ENCODE data around the gene TMEM150C.
"Not testable (repeated sequence)": the region's sequence is repeated elsewhere in the genome, so short reads cannot be mapped to it uniquely, and the experiment has no call there.

Gene TMEM150C

GRCh38 chr4:82559735-82560120 lies 2.1 kb downstream of the TMEM150C start:
- in situ Hi-C loops (cut with HindIII; ENCODE audit: low pct_unique_long_range_greater_than_20kb, low sequenced_read_pairs): no loop called here
- no peak for DNase-seq (ENCODE audit: low read depth in 1 of 2, low spot score in 1 of 2)
- no peak for TF ChIP-seq JUND (IDR thresholded peaks at IDR 0.05; ENCODE audit: low read depth)

- not testable (repeated sequence) for DNase-seq (ENCODE audit: low read depth in 1 of 2, low spot score in 1 of 2)
Observed at GRCh38 chr4:82559090-82559734, 2.6 kb downstream of the TMEM150C start.

GRCh38 chr4:82555276-82555675 lies 6.5 kb downstream of the TMEM150C start:
- in situ Hi-C loops (cut with HindIII; ENCODE audit: low pct_unique_long_range_greater_than_20kb, low sequenced_read_pairs): no loop called here
- TF ChIP-seq JUND (IDR thresholded peaks at IDR 0.05; ENCODE audit: low read depth): no peak
- DNase-seq (ENCODE audit: low read depth in 1 of 2, low spot score in 1 of 2): no peak

More at GRCh38 chr4:82559090-82559734, 2.6 kb downstream of the TMEM150C start:
- in situ Hi-C loops (cut with HindIII; ENCODE audit: low pct_unique_long_range_greater_than_20kb, low sequenced_read_pairs): not testable (repeated sequence)

GRCh38 chr4:82553020-82553419 lies 8.8 kb downstream of the TMEM150C start:
- peak; percentile 83 for TF ChIP-seq JUND (IDR thresholded peaks at IDR 0.05; ENCODE audit: low read depth)
- in situ Hi-C loops (cut with HindIII; ENCODE audit: low pct_unique_long_range_greater_than_20kb, low sequenced_read_pairs): no loop called here
- DNase-seq (ENCODE audit: low read depth in 1 of 2, low spot score in 1 of 2): peak; percentile 23 to 90

GRCh38 chr4:82551734-82552133 lies 10.1 kb downstream of the TMEM150C start:
- DNase-seq (ENCODE audit: low read depth in 1 of 2, low spot score in 1 of 2): no peak
- in situ Hi-C loops (cut with HindIII; ENCODE audit: low pct_unique_long_range_greater_than_20kb, low sequenced_read_pairs): no loop called here
- no peak for TF ChIP-seq JUND (IDR thresholded peaks at IDR 0.05; ENCODE audit: low read depth)

- DNase-seq (ENCODE audit: low read depth in 1 of 2, low spot score in 1 of 2); in situ Hi-C loops (cut with HindIII; ENCODE audit: low pct_unique_long_range_greater_than_20kb, low sequenced_read_pairs): not testable (repeated sequence)
Observed at GRCh38 chr4:82547850-82548249, 13.9 kb downstream of the TMEM150C start.

- in situ Hi-C loops (cut with HindIII; ENCODE audit: low pct_unique_long_range_greater_than_20kb, low sequenced_read_pairs): no loop called here
- TF ChIP-seq JUND (IDR thresholded peaks at IDR 0.05; ENCODE audit: low read depth): no peak
- peak in 1 of 2 experiments; percentile 20 for DNase-seq (ENCODE audit: low read depth in 1 of 2, low spot score in 1 of 2)
Observed at GRCh38 chr4:82543131-82543530, 18.7 kb downstream of the TMEM150C start.

- DNase-seq (ENCODE audit: low read depth in 1 of 2, low spot score in 1 of 2): no peak
- no peak for TF ChIP-seq JUND (IDR thresholded peaks at IDR 0.05; ENCODE audit: low read depth)
- in situ Hi-C loops (cut with HindIII; ENCODE audit: low pct_unique_long_range_greater_than_20kb, low sequenced_read_pairs): no loop called here
Observed at GRCh38 chr4:82542642-82543041, 19.1 kb downstream of the TMEM150C start.

GRCh38 chr4:82529322-82529721 lies 32.5 kb downstream of the TMEM150C start:
- DNase-seq (ENCODE audit: low read depth in 1 of 2, low spot score in 1 of 2): no peak
- no peak for TF ChIP-seq JUND (IDR thresholded peaks at IDR 0.05; ENCODE audit: low read depth)
- in situ Hi-C loops (cut with HindIII; ENCODE audit: low pct_unique_long_range_greater_than_20kb, low sequenced_read_pairs): no loop called here

GRCh38 chr4:82528868-82529267 lies 32.9 kb downstream of the TMEM150C start:
- in situ Hi-C loops (cut with HindIII; ENCODE audit: low pct_unique_long_range_greater_than_20kb, low sequenced_read_pairs): no loop called here
- TF ChIP-seq JUND (IDR thresholded peaks at IDR 0.05; ENCODE audit: low read depth): no peak
- DNase-seq (ENCODE audit: low read depth in 1 of 2, low spot score in 1 of 2): no peak

GRCh38 chr4:82528074-82528473 lies 33.7 kb downstream of the TMEM150C start:
- no peak for DNase-seq (ENCODE audit: low read depth in 1 of 2, low spot score in 1 of 2)
- no peak for TF ChIP-seq JUND (IDR thresholded peaks at IDR 0.05; ENCODE audit: low read depth)
- in situ Hi-C loops (cut with HindIII; ENCODE audit: low pct_unique_long_range_greater_than_20kb, low sequenced_read_pairs): no loop called here

GRCh38 chr4:82525307-82525911 lies 36.4 kb downstream of the TMEM150C start:
- TF ChIP-seq JUND (IDR thresholded peaks at IDR 0.05; ENCODE audit: low read depth): no peak
- DNase-seq (ENCODE audit: low read depth in 1 of 2, low spot score in 1 of 2): no peak
- in situ Hi-C loops (cut with HindIII; ENCODE audit: low pct_unique_long_range_greater_than_20kb, low sequenced_read_pairs): no loop called here

GRCh38 chr4:82524570-82525152 lies 37.1 kb downstream of the TMEM150C start:
- TF ChIP-seq JUND (IDR thresholded peaks at IDR 0.05; ENCODE audit: low read depth): no peak
- in situ Hi-C loops (cut with HindIII; ENCODE audit: low pct_unique_long_range_greater_than_20kb, low sequenced_read_pairs): no loop called here
- DNase-seq (ENCODE audit: low read depth in 1 of 2, low spot score in 1 of 2): no peak

Data from T47D (cell line).